Neural progenitor cell (in vitro differentiated cells): ENCODE data around the gene ARMH3.

Source experiments
- CTCF ChIP-seq: fragments of 200-600 bp; sonication (generic); IDR thresholded peaks from 2 replicates; pipeline ENCODE4 v1.5.1; 2017; ENCODE audit warnings: antibody characterized with exemption, mild to moderate bottlenecking
- EZH2 ChIP-seq: fragments of 200-600 bp; sonication (generic); IDR thresholded peaks from 2 replicates; pipeline ENCODE4 v1.6.1; 2017; ENCODE audit warnings: antibody characterized with exemption, mild to moderate bottlenecking, moderate library complexity

DNA sequence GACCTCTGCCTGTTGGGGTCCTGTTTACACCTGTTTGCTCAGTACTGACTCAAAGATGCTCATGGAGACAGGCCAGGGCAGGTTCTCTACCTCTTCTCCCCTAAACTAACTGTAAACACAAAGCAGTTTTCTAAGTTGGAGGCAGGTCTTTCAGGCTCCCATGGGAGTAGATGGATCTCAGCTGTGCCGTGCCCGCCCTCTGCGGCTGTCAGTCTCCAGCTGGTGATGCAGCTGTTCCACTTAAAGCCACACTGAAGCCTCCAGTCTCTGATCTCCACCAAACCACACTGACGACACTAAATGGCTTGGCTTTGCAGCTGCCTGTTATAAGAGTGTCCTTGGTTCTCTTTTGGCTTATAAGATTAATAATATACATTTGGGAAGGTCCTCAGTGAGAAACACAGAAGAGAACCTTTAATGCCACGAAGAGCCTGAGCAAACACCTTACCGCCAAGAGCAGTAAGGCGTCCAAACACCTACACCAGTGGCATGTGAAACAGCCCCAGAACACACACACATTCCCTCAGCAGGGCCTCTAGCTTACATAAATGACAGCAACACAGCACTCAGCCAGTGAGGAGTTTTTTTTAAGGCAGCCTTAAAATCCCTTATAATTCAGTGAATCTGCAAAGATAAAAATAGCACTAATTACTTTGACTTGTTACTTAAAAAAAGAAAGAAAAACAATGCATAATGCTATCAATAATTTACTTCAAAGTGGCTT is 152.0 kb downstream of the ARMH3 start:
- TF ChIP-seq CTCF (no peak), EZH2 (no peak)
